ENCODE results near the gene GATB. TPM values are rescaled to one million over a fixed set of nuclear protein-coding genes. Genes with fewer than 3 reads are reported as not detected.

Gene GATB
- total and polyA plus RNA-seq, 10 of the 15 experiments (the other 5 are each of a cell fraction or from before 2014, with no cell fraction given), result 20.5 to 37.3 (median 30.5) TPM

DNA sequence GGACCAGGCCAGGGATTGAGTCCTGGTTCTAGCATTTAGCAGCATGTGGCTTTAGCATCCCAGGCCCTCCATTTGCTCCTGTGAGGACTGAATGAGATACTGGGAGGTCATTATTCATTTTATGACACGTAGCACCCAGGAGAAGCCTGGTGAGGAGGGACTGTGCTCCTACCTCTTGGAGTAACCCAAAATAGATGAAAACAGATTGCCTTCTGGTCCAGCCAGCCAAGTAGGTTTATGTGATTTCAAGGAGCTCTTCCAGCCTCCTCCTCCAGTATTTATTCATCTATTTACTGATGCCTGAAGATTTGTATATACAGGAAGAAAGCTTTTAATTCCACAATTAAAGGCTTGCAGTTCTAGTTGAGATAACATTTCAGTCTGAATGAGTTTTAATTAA, 109.3 kb downstream of the GATB start:
- H3K27me3 ChIP-seq (replicated peaks in 1 of 2; ENCODE audit: control insufficient read depth in 2 of 2, insufficient read depth in 2 of 2, low read length in 1 of 2), result peaks cover 0 to 5% of the 10 kb centered on the region in 2 experiments; a peak in 1 of 4 replicates
- DNase-seq (ENCODE audit: low read depth, low spot score) (no peak), FAIRE-seq (no peak), ATAC-seq (no peak)
- no peak overlapping the region for H3K27ac ChIP-seq (ENCODE audit: control insufficient read depth, insufficient read depth)
- in situ Hi-C loops (cut with MboI) (no loop called here), intact Hi-C loops (cut with micrococcal nuclease; ENCODE audit: unreplicated experiment) (no loop called here)
- H3K4me3 ChIP-seq, result no peak overlapping the region
- no peaks in the 10 kb centered on the region for H3K36me3 ChIP-seq (ENCODE audit: control insufficient read depth in 2 of 2, insufficient read depth in 2 of 2, low read length in 1 of 2)
- no peak overlapping the region for H3K9ac ChIP-seq (ENCODE audit: control insufficient read depth, insufficient read depth, low read length)
- ChIA-PET CTCF (interaction anchor here (0.6 to 0.9 kb wide), 2 partner anchors 9 to 152 kb away, joined by 3 read pairs; no protein-coding TSS in a partner anchor), RAD21 (ENCODE audit: unreplicated experiment) (interaction anchor here (0.8 kb wide), 1 partner anchor 108 kb away, joined by 3 read pairs; no protein-coding TSS in a partner anchor), POLR2A (no interaction called here), SMC1A (ENCODE audit: uncharacterized antibody, unreplicated experiment) (interaction anchor here (0.7 to 1.3 kb wide), 3 partner anchors 9 to 268 kb away, joined by 3 to 4 read pairs (median 3); no protein-coding TSS in a partner anchor)
- no peaks in the 10 kb centered on the region for H3K9me3 ChIP-seq (replicated peaks; ENCODE audit: control insufficient read depth, insufficient read depth, low read length)
- H3K4me1 ChIP-seq (ENCODE audit: control insufficient read depth, insufficient read depth, low read length), result no peaks in the 10 kb centered on the region
- 15% methylated on average over 1 of the region's 1 CpG for WGBS (ENCODE audit: insufficient coverage, insufficient replicate concordance, low lambda C conversion rate, missing lambda C conversion rate)
- no peak overlapping the region for H3K4me2 ChIP-seq (ENCODE audit: control insufficient read depth, insufficient read depth)
- no peak overlapping the region for H2AFZ ChIP-seq (ENCODE audit: control insufficient read depth, low read depth, low read length)
- TF ChIP-seq, protein P1, sequence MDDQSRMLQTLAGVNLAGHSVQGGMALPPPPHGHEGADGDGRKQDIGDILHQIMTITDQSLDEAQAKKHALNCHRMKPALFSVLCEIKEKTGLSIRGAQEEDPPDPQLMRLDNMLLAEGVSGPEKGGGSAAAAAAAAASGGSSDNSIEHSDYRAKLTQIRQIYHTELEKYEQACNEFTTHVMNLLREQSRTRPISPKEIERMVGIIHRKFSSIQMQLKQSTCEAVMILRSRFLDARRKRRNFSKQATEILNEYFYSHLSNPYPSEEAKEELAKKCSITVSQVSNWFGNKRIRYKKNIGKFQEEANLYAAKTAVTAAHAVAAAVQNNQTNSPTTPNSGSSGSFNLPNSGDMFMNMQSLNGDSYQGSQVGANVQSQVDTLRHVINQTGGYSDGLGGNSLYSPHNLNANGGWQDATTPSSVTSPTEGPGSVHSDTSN (IDR thresholded peaks at IDR 0.05; ENCODE audit: insufficient replicate concordance, low read depth, low read length), result no peak
- TF ChIP-seq RCOR1 (conservative IDR thresholded peaks at IDR 0.05; ENCODE audit: low read depth, low read length) (no peak), CREB1 (IDR thresholded peaks at IDR 0.05; ENCODE audit: low read depth) (no peak), FOXK2 (IDR thresholded peaks at IDR 0.05) (no peak), BHLHE40 (IDR thresholded peaks at IDR 0.05; ENCODE audit: borderline replicate concordance in 1 of 2, low read depth in 2 of 2, low read length in 1 of 2) (no peak), KAT2A (conservative IDR thresholded peaks at IDR 0.05; ENCODE audit: control insufficient read depth, low read depth, low read length) (no peak), IKZF1 (conservative IDR thresholded peaks at IDR 0.05) (no peak), TBL1XR1 (IDR thresholded peaks at IDR 0.05; ENCODE audit: low read depth, low read length) (no peak), HDAC6 (IDR thresholded peaks at IDR 0.05; ENCODE audit: unreplicated experiment) (no peak)
- TF ChIP-seq, protein P2, sequence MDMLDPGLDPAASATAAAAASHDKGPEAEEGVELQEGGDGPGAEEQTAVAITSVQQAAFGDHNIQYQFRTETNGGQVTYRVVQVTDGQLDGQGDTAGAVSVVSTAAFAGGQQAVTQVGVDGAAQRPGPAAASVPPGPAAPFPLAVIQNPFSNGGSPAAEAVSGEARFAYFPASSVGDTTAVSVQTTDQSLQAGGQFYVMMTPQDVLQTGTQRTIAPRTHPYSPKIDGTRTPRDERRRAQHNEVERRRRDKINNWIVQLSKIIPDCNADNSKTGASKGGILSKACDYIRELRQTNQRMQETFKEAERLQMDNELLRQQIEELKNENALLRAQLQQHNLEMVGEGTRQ (IDR thresholded peaks at IDR 0.05; ENCODE audit: borderline replicate concordance, low read depth, low read length), result no peak
- TF ChIP-seq, protein P3, sequence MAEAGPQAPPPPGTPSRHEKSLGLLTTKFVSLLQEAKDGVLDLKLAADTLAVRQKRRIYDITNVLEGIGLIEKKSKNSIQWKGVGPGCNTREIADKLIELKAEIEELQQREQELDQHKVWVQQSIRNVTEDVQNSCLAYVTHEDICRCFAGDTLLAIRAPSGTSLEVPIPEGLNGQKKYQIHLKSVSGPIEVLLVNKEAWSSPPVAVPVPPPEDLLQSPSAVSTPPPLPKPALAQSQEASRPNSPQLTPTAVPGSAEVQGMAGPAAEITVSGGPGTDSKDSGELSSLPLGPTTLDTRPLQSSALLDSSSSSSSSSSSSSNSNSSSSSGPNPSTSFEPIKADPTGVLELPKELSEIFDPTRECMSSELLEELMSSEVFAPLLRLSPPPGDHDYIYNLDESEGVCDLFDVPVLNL (IDR thresholded peaks at IDR 0.05; ENCODE audit: low read depth, low read length), result no peak
- TF ChIP-seq, protein P4, sequence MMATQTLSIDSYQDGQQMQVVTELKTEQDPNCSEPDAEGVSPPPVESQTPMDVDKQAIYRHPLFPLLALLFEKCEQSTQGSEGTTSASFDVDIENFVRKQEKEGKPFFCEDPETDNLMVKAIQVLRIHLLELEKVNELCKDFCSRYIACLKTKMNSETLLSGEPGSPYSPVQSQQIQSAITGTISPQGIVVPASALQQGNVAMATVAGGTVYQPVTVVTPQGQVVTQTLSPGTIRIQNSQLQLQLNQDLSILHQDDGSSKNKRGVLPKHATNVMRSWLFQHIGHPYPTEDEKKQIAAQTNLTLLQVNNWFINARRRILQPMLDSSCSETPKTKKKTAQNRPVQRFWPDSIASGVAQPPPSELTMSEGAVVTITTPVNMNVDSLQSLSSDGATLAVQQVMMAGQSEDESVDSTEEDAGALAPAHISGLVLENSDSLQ (IDR thresholded peaks at IDR 0.05), result no peak
- no peaks in the 10 kb centered on the region for H4K20me1 ChIP-seq (ENCODE audit: control insufficient read depth, insufficient read depth)
- H3K79me2 ChIP-seq (ENCODE audit: control insufficient read depth, insufficient read depth, low read length), result no peaks in the 10 kb centered on the region
- BruUV-seq (replicated peaks), result no TSS peak

Data from GM12878 (cell line).